Glutamatergic neuron (in vitro differentiated cells): ENCODE data around the gene SLCO1B1. TPM values are rescaled to one million over a fixed set of nuclear protein-coding genes. Genes with fewer than 3 reads are reported as not detected.
"Not testable (repeated sequence)": the region's sequence is repeated elsewhere in the genome, so short reads cannot be mapped to it uniquely, and the experiment has no call there.

Source experiments
- DNase-seq: peaks from one replicate; pipeline ENCODE4 v3.0.0; 2022
- H3K27ac Mint-ChIP-seq: one replicate; pipeline ENCODE4 v1.8.0; 2020; ENCODE audit warnings: mild to moderate bottlenecking, mixed read lengths, inconsistent platforms; ENCODE audit not compliant: unreplicated experiment
- H3K27me3 Mint-ChIP-seq: one replicate; pipeline ENCODE4 v1.8.0; 2020; ENCODE audit warnings: mild to moderate bottlenecking, moderate library complexity, mixed read lengths, inconsistent platforms; ENCODE audit not compliant: unreplicated experiment
- H3K36me3 Mint-ChIP-seq: one replicate; pipeline ENCODE4 v1.8.0; 2020; ENCODE audit warnings: mild to moderate bottlenecking, mixed read lengths, inconsistent platforms; ENCODE audit not compliant: unreplicated experiment
- H3K4me1 Mint-ChIP-seq: one replicate; pipeline ENCODE4 v1.8.0; 2020; ENCODE audit warnings: mild to moderate bottlenecking, low read depth, mixed read lengths, inconsistent platforms; ENCODE audit not compliant: unreplicated experiment
- H3K4me3 Mint-ChIP-seq: one replicate; pipeline ENCODE4 v1.8.0; 2020; ENCODE audit warnings: mild to moderate bottlenecking, mixed read lengths, inconsistent platforms; ENCODE audit not compliant: unreplicated experiment
- H3K9me3 Mint-ChIP-seq: one replicate; pipeline ENCODE4 v1.8.0; 2020; ENCODE audit warnings: mild to moderate bottlenecking, moderate library complexity, mixed read lengths, inconsistent platforms; ENCODE audit not compliant: unreplicated experiment
- CTCF ChIP-seq: fragments of 200-600 bp; sonication (generic); IDR thresholded peaks from one replicate; pipeline ENCODE4 v1.5.0; 2021; ENCODE audit not compliant: partially characterized antibody, unreplicated experiment
- total RNA-seq: library from RNA; stranded (reverse); fragmentation: NEBNext Ultra II Directional; extraction: Animal tissue kit (Norgen Biotek cat#: 25700); gene quantifications from one replicate; pipeline ENCODE4 v1.2.1, GENCODE V29; 2021; ENCODE audit not compliant: unreplicated experiment

Gene SLCO1B1
- total RNA-seq, 1 donor from 2014 or later = not detected

- H3K36me3 Mint-ChIP-seq = no peaks in the 10 kb centered on the region
- H3K27ac Mint-ChIP-seq = no peak overlapping the region
- H3K4me3 Mint-ChIP-seq = no peak overlapping the region
- no peak for DNase-seq
- no peak for TF ChIP-seq CTCF
- no peaks in the 10 kb centered on the region for H3K4me1 Mint-ChIP-seq
- H3K27me3 Mint-ChIP-seq = peaks cover 2% of the 10 kb centered on the region
- H3K9me3 Mint-ChIP-seq = no peaks in the 10 kb centered on the region
These were observed 12.2 kb upstream of the SLCO1B1 start for GRCh38 chr12:21118760-21119159.

- H3K9me3 Mint-ChIP-seq = no peaks in the 10 kb centered on the region
- H3K27ac Mint-ChIP-seq = no peak overlapping the region
- DNase-seq = no peak
- no peaks in the 10 kb centered on the region for H3K27me3 Mint-ChIP-seq
- no peaks in the 10 kb centered on the region for H3K4me1 Mint-ChIP-seq
- no peak for TF ChIP-seq CTCF
- no peak overlapping the region for H3K4me3 Mint-ChIP-seq
- no peaks in the 10 kb centered on the region for H3K36me3 Mint-ChIP-seq
These were observed 1.6 kb upstream of the SLCO1B1 start for GRCh38 chr12:21129351-21129750.

- Mint-ChIP-seq H3K9me3 (no peaks in the 10 kb centered on the region), H3K27ac (no peak overlapping the region), H3K36me3 (no peaks in the 10 kb centered on the region), H3K4me3 (no peak overlapping the region), H3K4me1 (no peaks in the 10 kb centered on the region), H3K27me3 (no peaks in the 10 kb centered on the region)
- no peak for TF ChIP-seq CTCF
- no peak for DNase-seq
These were observed 1.1 kb upstream of the SLCO1B1 start for GRCh38 chr12:21129906-21130305.

- H3K4me3 Mint-ChIP-seq, H3K27me3 Mint-ChIP-seq, H3K27ac Mint-ChIP-seq, DNase-seq, H3K4me1 Mint-ChIP-seq, H3K9me3 Mint-ChIP-seq, H3K36me3 Mint-ChIP-seq: not testable (repeated sequence)
These were observed 6.5 kb downstream of the SLCO1B1 start for GRCh38 chr12:21137318-21137999.

GRCh38 chr12:21138016-21138415 is 7.0 kb downstream of the SLCO1B1 start:
- Mint-ChIP-seq H3K4me3 (no peak overlapping the region), H3K36me3 (no peaks in the 10 kb centered on the region), H3K27ac (no peak overlapping the region), H3K4me1 (no peaks in the 10 kb centered on the region), H3K27me3 (peaks cover 1% of the 10 kb centered on the region), H3K9me3 (peaks cover 2% of the 10 kb centered on the region)
- TF ChIP-seq CTCF = no peak
- no peak for DNase-seq
